ENCODE results near the gene RANBP10. TPM values are rescaled to one million over a fixed set of nuclear protein-coding genes. Genes with fewer than 3 reads are reported as not detected.

The RANBP10 gene
- total RNA-seq, 5 donors from 2014 or later (not counting 1 experiment from before 2014, with no cell fraction given) = 21.9 to 29.3 (median 24.5) TPM

DNA sequence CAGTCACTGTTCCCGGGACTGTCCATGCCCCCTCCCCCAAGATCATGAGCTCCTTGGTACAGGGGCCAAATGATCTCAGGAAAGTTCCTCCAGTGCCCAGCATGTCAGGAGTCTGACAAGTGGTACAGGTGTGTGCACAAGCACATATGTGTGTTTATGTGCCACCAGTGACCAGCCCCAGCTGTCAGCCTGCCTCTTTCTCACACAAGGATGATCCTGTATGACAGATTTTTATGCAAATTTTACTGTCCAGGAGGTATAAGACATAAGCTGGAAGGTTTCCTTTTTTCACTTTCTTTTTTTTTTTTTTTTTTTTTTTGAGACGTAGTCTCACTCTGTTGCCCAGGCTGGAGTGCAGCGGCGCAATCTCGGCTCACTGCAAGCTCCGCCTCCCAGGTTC lies 55.9 kb downstream of the RANBP10 start:
- Mint-ChIP-seq H3K4me1 (peaks cover 0 to 3% (median 0%) of the 10 kb centered on the region in 3 donors), H3K36me3 (peaks cover 11% of the 10 kb centered on the region), H3K4me3 (no peak overlapping the region), H3K27ac (peak overlapping the region in 1 of 2 donors; percentile 65), H3K27me3 (no peaks in the 10 kb centered on the region), H3K9me3 (no peaks in the 10 kb centered on the region)
- Histone ChIP-seq H3K4me3 (ENCODE audit: control insufficient read depth in 1 of 2, extremely low read depth in 1 of 2, low read length in 1 of 2) (no peak overlapping the region), H3K4me1 (ENCODE audit: control insufficient read depth in 1 of 2, extremely low read depth in 1 of 2, insufficient read depth in 2 of 2, low read length in 2 of 2) (no peaks in the 10 kb centered on the region), H3K9me3 (no peaks in the 10 kb centered on the region), H3K27me3 (replicated peaks in 1 of 2; ENCODE audit: control insufficient read depth in 2 of 2, extremely low read depth in 1 of 2, insufficient read depth in 2 of 2, low read length in 1 of 2) (no peaks in the 10 kb centered on the region), H3K36me3 (ENCODE audit: control insufficient read depth in 2 of 2, extremely low read depth in 1 of 2, insufficient read depth in 1 of 2, low read length in 1 of 2) (peaks cover 3 to 24% of the 10 kb centered on the region in 2 donors), H3K27ac (ENCODE audit: low read length) (no peak overlapping the region)
- DNase-seq (no peak), ATAC-seq (replicated peaks in 1 of 4) (no peak)
- WGBS (ENCODE audit: insufficient coverage) = 100% methylated on average over 1 of the region's 6 CpGs
- CTCF ChIA-PET = interaction anchor here in 1 of 2 donors (0.9 kb wide), 1 partner anchor 52 kb away, joined by 7 read pairs; no protein-coding TSS in a partner anchor
- POLR2A ChIA-PET = interaction anchor here in 1 of 2 donors (0.5 to 0.7 kb wide), 2 partner anchors 117 to 539 kb away, joined by 3 to 10 read pairs; no protein-coding TSS in a partner anchor

DNA sequence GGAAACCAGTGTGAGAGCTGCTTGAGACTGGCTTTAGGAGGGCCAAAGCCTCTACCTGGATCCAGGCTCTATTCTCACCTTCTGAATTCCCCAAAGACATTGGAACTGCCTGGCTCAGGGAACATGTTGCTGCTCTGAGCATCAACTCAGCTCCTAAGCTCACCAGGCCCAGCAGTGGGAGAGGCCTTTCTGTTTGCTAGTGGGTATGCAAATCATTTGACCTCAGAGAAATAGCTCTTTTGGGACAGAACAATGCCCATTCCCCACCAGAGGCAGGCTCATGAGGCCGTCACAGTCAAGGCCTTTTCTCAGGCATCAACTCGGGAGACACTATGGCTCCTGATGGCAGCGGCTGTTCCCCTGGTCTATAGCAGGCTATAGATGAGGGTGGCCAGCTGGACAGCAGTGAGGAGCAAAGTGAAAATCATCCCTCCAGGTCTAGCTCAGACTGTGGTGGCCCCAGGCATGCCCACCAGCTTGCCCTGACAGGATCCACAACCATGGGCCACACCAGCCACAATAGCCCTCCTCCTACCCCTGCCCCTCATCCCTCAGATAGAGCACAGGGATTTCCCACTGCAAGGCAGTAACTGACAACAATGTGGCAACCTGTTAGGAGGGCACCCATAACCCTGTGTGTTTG lies 56.8 kb downstream of the RANBP10 start:
- H3K27ac Mint-ChIP-seq = no peak overlapping the region
- H3K36me3 Mint-ChIP-seq = peaks cover 11% of the 10 kb centered on the region
- no peaks in the 10 kb centered on the region for H3K27me3 Mint-ChIP-seq
- H3K4me1 Mint-ChIP-seq = peaks cover 0 to 3% (median 0%) of the 10 kb centered on the region in 3 donors
- no CpG with 5 or more reads among the region's 3 CpGs for WGBS (ENCODE audit: insufficient coverage)
- DNase-seq (no peak), ATAC-seq (replicated peaks in 1 of 4) (no peak)
- CTCF ChIA-PET = interaction anchor here in 1 of 2 donors (0.6 kb wide), 1 partner anchor 1377 kb away, joined by 3 read pairs; no protein-coding TSS in a partner anchor
- no peak overlapping the region for H3K27ac ChIP-seq (ENCODE audit: low read length)
- H3K4me1 ChIP-seq (ENCODE audit: control insufficient read depth in 1 of 2, extremely low read depth in 1 of 2, insufficient read depth in 2 of 2, low read length in 2 of 2) = no peaks in the 10 kb centered on the region
- H3K9me3 ChIP-seq = no peaks in the 10 kb centered on the region
- H3K27me3 ChIP-seq (replicated peaks in 1 of 2; ENCODE audit: control insufficient read depth in 2 of 2, extremely low read depth in 1 of 2, insufficient read depth in 2 of 2, low read length in 1 of 2) = no peaks in the 10 kb centered on the region
- no peak overlapping the region for H3K4me3 Mint-ChIP-seq
- H3K36me3 ChIP-seq (ENCODE audit: control insufficient read depth in 2 of 2, extremely low read depth in 1 of 2, insufficient read depth in 1 of 2, low read length in 1 of 2) = peaks cover 0 to 20% of the 10 kb centered on the region in 2 donors
- H3K9me3 Mint-ChIP-seq = no peaks in the 10 kb centered on the region
- POLR2A ChIA-PET = interaction anchor here in 1 of 2 donors (0.5 kb wide), 1 partner anchor 118 kb away, joined by 3 read pairs; no protein-coding TSS in a partner anchor
- H3K4me3 ChIP-seq (ENCODE audit: control insufficient read depth in 1 of 2, extremely low read depth in 1 of 2, low read length in 1 of 2) = no peak overlapping the region

DNA sequence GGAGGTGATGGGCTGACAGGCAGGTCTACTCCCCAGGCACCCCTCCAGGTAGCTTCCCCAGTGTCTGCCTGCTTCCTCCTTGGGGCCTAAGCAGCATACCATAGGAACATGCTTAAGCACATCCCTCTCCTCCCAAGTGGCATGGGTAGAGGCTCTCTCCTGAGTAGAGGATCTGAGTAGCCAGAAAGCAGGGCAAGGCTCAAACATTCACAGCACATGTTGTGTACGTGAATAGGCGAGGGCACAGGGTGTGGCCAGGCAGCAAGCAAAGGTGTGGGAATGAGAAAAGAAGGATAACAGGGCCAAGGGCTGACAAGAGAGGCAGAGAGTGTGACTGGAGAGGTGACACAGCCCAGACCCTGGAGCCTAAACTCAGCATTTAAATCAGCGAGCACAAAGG lies 57.5 kb downstream of the RANBP10 start:
- Histone ChIP-seq H3K27me3 (replicated peaks in 1 of 2; ENCODE audit: control insufficient read depth in 2 of 2, extremely low read depth in 1 of 2, insufficient read depth in 2 of 2, low read length in 1 of 2) (no peaks in the 10 kb centered on the region), H3K9me3 (no peaks in the 10 kb centered on the region), H3K27ac (ENCODE audit: low read length) (no peak overlapping the region), H3K36me3 (ENCODE audit: control insufficient read depth in 2 of 2, extremely low read depth in 1 of 2, insufficient read depth in 1 of 2, low read length in 1 of 2) (peaks cover 5 to 21% of the 10 kb centered on the region in 2 donors), H3K4me1 (ENCODE audit: control insufficient read depth in 1 of 2, extremely low read depth in 1 of 2, insufficient read depth in 2 of 2, low read length in 2 of 2) (no peaks in the 10 kb centered on the region), H3K4me3 (ENCODE audit: control insufficient read depth in 1 of 2, extremely low read depth in 1 of 2, low read length in 1 of 2) (no peak overlapping the region)
- Mint-ChIP-seq H3K4me1 (peaks cover 0 to 3% (median 0%) of the 10 kb centered on the region in 3 donors), H3K27ac (peak overlapping the region in 1 of 2 donors; percentile 65), H3K36me3 (peaks cover 19% of the 10 kb centered on the region), H3K4me3 (no peak overlapping the region), H3K27me3 (no peaks in the 10 kb centered on the region), H3K9me3 (no peaks in the 10 kb centered on the region)
- DNase-seq (no peak), ATAC-seq (replicated peaks in 1 of 4) (no peak)
- CTCF ChIA-PET = interaction anchor here in 1 of 2 donors (0.6 kb wide), 1 partner anchor 1378 kb away, joined by 3 read pairs; no protein-coding TSS in a partner anchor
- POLR2A ChIA-PET = no interaction called here
- WGBS (ENCODE audit: insufficient coverage) = 96% methylated on average over 3 of the region's 3 CpGs

DNA sequence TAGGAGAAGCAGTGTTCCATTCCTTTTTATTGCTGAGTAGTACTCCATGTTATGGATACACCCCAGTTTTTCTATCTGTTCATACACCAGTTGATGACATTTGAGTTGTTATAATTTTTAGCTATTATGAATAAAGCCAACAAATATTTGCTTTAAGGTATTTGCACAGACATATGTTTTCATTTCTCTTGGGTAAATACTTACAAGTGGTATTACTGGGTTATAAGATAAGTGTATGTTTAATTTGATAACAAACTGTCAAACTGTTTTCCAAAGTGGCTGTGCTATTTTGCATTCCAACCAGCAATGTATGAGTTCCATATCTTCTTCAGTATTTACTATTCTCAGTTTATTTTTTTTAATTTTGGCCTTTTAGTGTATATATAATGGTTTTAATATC lies 59.5 kb downstream of the RANBP10 start:
- no peak overlapping the region for H3K27ac Mint-ChIP-seq
- H3K9me3 ChIP-seq = no peaks in the 10 kb centered on the region
- POLR2A ChIA-PET = no interaction called here

DNA sequence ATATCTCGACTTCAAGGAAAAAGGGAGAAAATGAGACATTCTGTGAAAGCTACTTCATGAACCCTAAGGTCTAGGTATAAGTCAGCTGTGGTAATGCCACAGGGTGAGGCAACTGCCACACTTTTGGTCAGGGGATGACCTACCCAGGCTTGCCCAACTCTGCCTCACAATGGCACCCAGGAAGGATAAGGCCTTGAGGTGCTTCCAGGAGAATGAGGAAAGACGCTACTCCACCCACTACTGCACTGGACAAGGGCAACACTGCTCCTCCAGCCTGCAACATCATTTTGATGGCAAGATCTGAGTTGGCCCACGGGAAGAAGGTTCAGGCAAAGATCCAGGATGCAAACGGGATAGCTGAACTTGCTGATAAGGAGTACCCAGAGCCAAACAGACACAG lies 65.2 kb downstream of the RANBP10 start:
- POLR2A ChIA-PET = no interaction called here
- H3K4me3 ChIP-seq (ENCODE audit: control insufficient read depth in 1 of 2, extremely low read depth in 1 of 2, low read length in 1 of 2) = no peak overlapping the region
- DNase-seq (no peak), ATAC-seq (replicated peaks in 1 of 4) (no peak)
- 100% methylated on average over 3 of the region's 4 CpGs for WGBS (ENCODE audit: insufficient coverage)
- H3K4me3 Mint-ChIP-seq = no peak overlapping the region
- no peaks in the 10 kb centered on the region for H3K9me3 Mint-ChIP-seq
- no peaks in the 10 kb centered on the region for H3K4me1 ChIP-seq (ENCODE audit: control insufficient read depth in 1 of 2, extremely low read depth in 1 of 2, insufficient read depth in 2 of 2, low read length in 2 of 2)
- no peaks in the 10 kb centered on the region for H3K4me1 Mint-ChIP-seq
- no peak overlapping the region for H3K27ac Mint-ChIP-seq
- peaks cover 25 to 44% of the 10 kb centered on the region in 2 donors for H3K36me3 ChIP-seq (ENCODE audit: control insufficient read depth in 2 of 2, extremely low read depth in 1 of 2, insufficient read depth in 1 of 2, low read length in 1 of 2)
- no peaks in the 10 kb centered on the region for H3K27me3 ChIP-seq (replicated peaks in 1 of 2; ENCODE audit: control insufficient read depth in 2 of 2, extremely low read depth in 1 of 2, insufficient read depth in 2 of 2, low read length in 1 of 2)
- no peak overlapping the region for H3K27ac ChIP-seq (ENCODE audit: low read length)
- no peaks in the 10 kb centered on the region for H3K27me3 Mint-ChIP-seq
- peaks cover 40% of the 10 kb centered on the region for H3K36me3 Mint-ChIP-seq
- H3K9me3 ChIP-seq = no peaks in the 10 kb centered on the region
- CTCF ChIA-PET = no interaction called here

More for the DNA sequence above, 59.5 kb downstream of the RANBP10 start:
- Histone ChIP-seq H3K4me3 (ENCODE audit: control insufficient read depth in 1 of 2, extremely low read depth in 1 of 2, low read length in 1 of 2) (no peak overlapping the region), H3K36me3 (ENCODE audit: control insufficient read depth in 2 of 2, extremely low read depth in 1 of 2, insufficient read depth in 1 of 2, low read length in 1 of 2) (peaks cover 13 to 28% of the 10 kb centered on the region in 2 donors), H3K27me3 (replicated peaks in 1 of 2; ENCODE audit: control insufficient read depth in 2 of 2, extremely low read depth in 1 of 2, insufficient read depth in 2 of 2, low read length in 1 of 2) (no peaks in the 10 kb centered on the region), H3K4me1 (ENCODE audit: control insufficient read depth in 1 of 2, extremely low read depth in 1 of 2, insufficient read depth in 2 of 2, low read length in 2 of 2) (no peaks in the 10 kb centered on the region), H3K27ac (ENCODE audit: low read length) (no peak overlapping the region)
- DNase-seq (no peak), ATAC-seq (replicated peaks in 1 of 4) (no peak)
- H3K36me3 Mint-ChIP-seq = peaks cover 25% of the 10 kb centered on the region
- no peak overlapping the region for H3K4me3 Mint-ChIP-seq
- peaks cover 0 to 3% (median 0%) of the 10 kb centered on the region in 3 donors for H3K4me1 Mint-ChIP-seq
- CTCF ChIA-PET = no interaction called here
- H3K27me3 Mint-ChIP-seq = no peaks in the 10 kb centered on the region
- H3K9me3 Mint-ChIP-seq = no peaks in the 10 kb centered on the region

DNA sequence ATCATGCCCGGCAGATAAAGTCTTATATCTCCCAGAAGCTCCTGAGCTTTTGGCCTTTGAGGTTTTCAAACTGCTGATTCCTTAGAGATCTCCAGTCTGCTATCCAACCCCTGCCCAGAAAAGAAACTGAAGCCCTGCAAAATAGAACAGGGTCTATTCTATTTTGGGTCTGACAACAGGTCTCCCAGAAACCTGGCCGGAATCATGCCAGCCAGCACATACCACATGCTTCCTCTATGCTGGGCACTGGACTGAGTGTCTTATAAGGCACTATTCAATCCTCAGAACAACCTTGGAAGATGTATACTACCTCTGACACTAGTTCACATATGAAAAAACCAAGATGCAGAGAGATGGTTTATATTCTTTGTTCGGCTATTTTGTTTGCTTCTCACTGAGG lies 66.0 kb downstream of the RANBP10 start:
- Mint-ChIP-seq H3K4me1 (no peaks in the 10 kb centered on the region), H3K36me3 (peaks cover 40% of the 10 kb centered on the region), H3K27ac (no peak overlapping the region), H3K27me3 (no peaks in the 10 kb centered on the region), H3K4me3 (no peak overlapping the region), H3K9me3 (no peaks in the 10 kb centered on the region)
- Histone ChIP-seq H3K27ac (ENCODE audit: low read length) (no peak overlapping the region), H3K4me1 (ENCODE audit: control insufficient read depth in 1 of 2, extremely low read depth in 1 of 2, insufficient read depth in 2 of 2, low read length in 2 of 2) (no peaks in the 10 kb centered on the region), H3K27me3 (replicated peaks in 1 of 2; ENCODE audit: control insufficient read depth in 2 of 2, extremely low read depth in 1 of 2, insufficient read depth in 2 of 2, low read length in 1 of 2) (no peaks in the 10 kb centered on the region), H3K9me3 (no peaks in the 10 kb centered on the region), H3K4me3 (ENCODE audit: control insufficient read depth in 1 of 2, extremely low read depth in 1 of 2, low read length in 1 of 2) (no peak overlapping the region), H3K36me3 (ENCODE audit: control insufficient read depth in 2 of 2, extremely low read depth in 1 of 2, insufficient read depth in 1 of 2, low read length in 1 of 2) (peaks cover 25 to 44% of the 10 kb centered on the region in 2 donors)
- CTCF ChIA-PET = no interaction called here
- WGBS (ENCODE audit: insufficient coverage) = 100% methylated on average over 3 of the region's 3 CpGs
- POLR2A ChIA-PET = no interaction called here
- ATAC-seq (replicated peaks in 1 of 4) (no peak), DNase-seq (no peak)

Measured in T-cell (primary cell).